HL-60 (cell line): ENCODE measurements around the gene UBE2E1.

Experiments
- GABPA ChIP-seq: IDR thresholded peaks from 2 replicates; pipeline ENCODE4 v1.6.1; 2012; ENCODE audit warnings: low read depth
- POLR2AphosphoS5 ChIP-seq: IDR thresholded peaks from 2 replicates; pipeline ENCODE4 v1.6.1; 2012; ENCODE audit warnings: low read depth
- SPI1 ChIP-seq: IDR thresholded peaks from 2 replicates; pipeline ENCODE4 v1.6.1; 2012; ENCODE audit warnings: low read depth, mild to moderate bottlenecking, borderline replicate concordance
- TF ChIP-seq, protein P1 (sequence below): IDR thresholded peaks from one replicate; pipeline ENCODE4 v1.5.1; 2011; ENCODE audit warnings: low read length, control low read depth, inconsistent platforms; ENCODE audit not compliant: insufficient read depth
- TF ChIP-seq, protein P2 (sequence below): IDR thresholded peaks from 2 replicates; pipeline ENCODE4 v1.6.1; 2012; ENCODE audit warnings: low read depth; ENCODE audit not compliant: insufficient replicate concordance

DNA sequence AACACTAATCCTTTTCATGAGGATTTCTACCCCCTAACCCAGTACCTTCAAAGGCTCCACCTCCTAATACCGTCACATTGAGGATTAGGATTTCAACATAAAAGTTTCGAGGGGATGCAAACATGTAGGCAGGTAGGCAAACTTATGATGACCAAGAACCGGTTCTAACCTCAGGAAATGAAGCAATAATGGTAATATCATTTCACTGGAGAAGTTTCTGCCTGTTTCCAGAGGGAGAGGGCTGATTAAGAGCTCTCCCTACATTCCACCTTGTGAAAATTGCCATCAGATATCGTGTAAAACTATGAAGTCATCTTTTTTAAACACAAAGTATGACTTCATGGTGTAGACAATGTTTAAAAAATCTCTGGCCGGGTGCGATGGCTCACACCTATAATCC is 79.5 kb downstream of the UBE2E1 start:
- TF ChIP-seq GABPA (no peak), POLR2AphosphoS5 (no peak), SPI1 (no peak)
- TF ChIP-seq, protein P1, sequence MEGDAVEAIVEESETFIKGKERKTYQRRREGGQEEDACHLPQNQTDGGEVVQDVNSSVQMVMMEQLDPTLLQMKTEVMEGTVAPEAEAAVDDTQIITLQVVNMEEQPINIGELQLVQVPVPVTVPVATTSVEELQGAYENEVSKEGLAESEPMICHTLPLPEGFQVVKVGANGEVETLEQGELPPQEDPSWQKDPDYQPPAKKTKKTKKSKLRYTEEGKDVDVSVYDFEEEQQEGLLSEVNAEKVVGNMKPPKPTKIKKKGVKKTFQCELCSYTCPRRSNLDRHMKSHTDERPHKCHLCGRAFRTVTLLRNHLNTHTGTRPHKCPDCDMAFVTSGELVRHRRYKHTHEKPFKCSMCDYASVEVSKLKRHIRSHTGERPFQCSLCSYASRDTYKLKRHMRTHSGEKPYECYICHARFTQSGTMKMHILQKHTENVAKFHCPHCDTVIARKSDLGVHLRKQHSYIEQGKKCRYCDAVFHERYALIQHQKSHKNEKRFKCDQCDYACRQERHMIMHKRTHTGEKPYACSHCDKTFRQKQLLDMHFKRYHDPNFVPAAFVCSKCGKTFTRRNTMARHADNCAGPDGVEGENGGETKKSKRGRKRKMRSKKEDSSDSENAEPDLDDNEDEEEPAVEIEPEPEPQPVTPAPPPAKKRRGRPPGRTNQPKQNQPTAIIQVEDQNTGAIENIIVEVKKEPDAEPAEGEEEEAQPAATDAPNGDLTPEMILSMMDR: no peak
- TF ChIP-seq, protein P2, sequence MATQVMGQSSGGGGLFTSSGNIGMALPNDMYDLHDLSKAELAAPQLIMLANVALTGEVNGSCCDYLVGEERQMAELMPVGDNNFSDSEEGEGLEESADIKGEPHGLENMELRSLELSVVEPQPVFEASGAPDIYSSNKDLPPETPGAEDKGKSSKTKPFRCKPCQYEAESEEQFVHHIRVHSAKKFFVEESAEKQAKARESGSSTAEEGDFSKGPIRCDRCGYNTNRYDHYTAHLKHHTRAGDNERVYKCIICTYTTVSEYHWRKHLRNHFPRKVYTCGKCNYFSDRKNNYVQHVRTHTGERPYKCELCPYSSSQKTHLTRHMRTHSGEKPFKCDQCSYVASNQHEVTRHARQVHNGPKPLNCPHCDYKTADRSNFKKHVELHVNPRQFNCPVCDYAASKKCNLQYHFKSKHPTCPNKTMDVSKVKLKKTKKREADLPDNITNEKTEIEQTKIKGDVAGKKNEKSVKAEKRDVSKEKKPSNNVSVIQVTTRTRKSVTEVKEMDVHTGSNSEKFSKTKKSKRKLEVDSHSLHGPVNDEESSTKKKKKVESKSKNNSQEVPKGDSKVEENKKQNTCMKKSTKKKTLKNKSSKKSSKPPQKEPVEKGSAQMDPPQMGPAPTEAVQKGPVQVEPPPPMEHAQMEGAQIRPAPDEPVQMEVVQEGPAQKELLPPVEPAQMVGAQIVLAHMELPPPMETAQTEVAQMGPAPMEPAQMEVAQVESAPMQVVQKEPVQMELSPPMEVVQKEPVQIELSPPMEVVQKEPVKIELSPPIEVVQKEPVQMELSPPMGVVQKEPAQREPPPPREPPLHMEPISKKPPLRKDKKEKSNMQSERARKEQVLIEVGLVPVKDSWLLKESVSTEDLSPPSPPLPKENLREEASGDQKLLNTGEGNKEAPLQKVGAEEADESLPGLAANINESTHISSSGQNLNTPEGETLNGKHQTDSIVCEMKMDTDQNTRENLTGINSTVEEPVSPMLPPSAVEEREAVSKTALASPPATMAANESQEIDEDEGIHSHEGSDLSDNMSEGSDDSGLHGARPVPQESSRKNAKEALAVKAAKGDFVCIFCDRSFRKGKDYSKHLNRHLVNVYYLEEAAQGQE: no peak
